Tibial nerve (tissue), 4 donors: Measurements from ENCODE around the gene WNT2B. TPM values are rescaled to one million over a fixed set of nuclear protein-coding genes. Genes with fewer than 3 reads are reported as not detected.
A peak's percentile ranks its signal among the peaks of the same experiment; 100 is the strongest.

Source experiments
- DNase-seq, 2 donors: peaks; one replicate each; pipeline ENCODE4 v3.0.0-alpha.2; 2019; ENCODE audit warnings: low spot score in 2 of 2
- H3K27ac ChIP-seq, 4 donors: fragments of 200-600 bp; sonication (generic) in 3 of 4; one replicate each; pipeline ENCODE4 v1.5.1; 2017 to 2019; ENCODE audit warnings: mild to moderate bottlenecking in 1 of 4
- H3K27me3 ChIP-seq, 2 donors: fragments of 200-600 bp; sonication (generic) in 1 of 2; one replicate each; pipeline versions ENCODE4 v1.5.1 to v1.6.0; 2017 to 2019
- H3K36me3 ChIP-seq, 3 donors: fragments of 200-600 bp; sonication (generic); one replicate each; pipeline ENCODE4 v1.5.1; 2018 to 2019
- H3K4me1 ChIP-seq, 4 donors: fragments of 200-600 bp; sonication (generic) in 3 of 4; one replicate each; pipeline ENCODE4 v1.5.1; 2017 to 2019
- H3K4me3 ChIP-seq, 4 donors: fragments of 200-600 bp; sonication (generic) in 3 of 4; one replicate each; pipeline ENCODE4 v1.5.1; 2017 to 2019; ENCODE audit warnings: mild to moderate bottlenecking in 1 of 4, moderate library complexity in 1 of 4
- H3K9me3 ChIP-seq, 4 donors: fragments of 200-600 bp; sonication (generic) in 3 of 4; one replicate each; pipeline ENCODE4 v1.5.1; 2017 to 2019
- EP300 ChIP-seq, 2 donors: sonication (generic); formaldehyde crosslinking; IDR thresholded peaks; one replicate each; pipeline ENCODE4 v1.6.1; 2017; ENCODE audit warnings: antibody characterized with exemption in 2 of 2, mild to moderate bottlenecking in 1 of 2
- POLR2A ChIP-seq, 2 donors: fragments of 450-650 bp; IDR thresholded peaks; one replicate each; pipeline ENCODE4 v1.6.1; 2017; ENCODE audit warnings: antibody characterized with exemption in 2 of 2, mild to moderate bottlenecking in 2 of 2, moderate library complexity in 2 of 2
- WGBS, 2 donors: methylation state at CpG; one replicate each; pipeline ENCODE4 v1.1.5; 2018; 5-methylcytosine and 5-hydroxymethylcytosine counted together
- total RNA-seq, 4 donors: library from RNA; depleted of rRNA; stranded (reverse); fragments of >200 nt; gene quantifications; one replicate each; pipeline ENCODE4 v1.1.0, GENCODE V29; 2016
- TF ChIP-seq, protein P1 (sequence below), 5 experiments: fragments of 200-600 bp in 3 of 5; fragments of 450-650 bp in 2 of 5; sonication (generic) in 3 of 5; IDR thresholded peaks; one replicate each; pipeline ENCODE4 v1.5.1; 2016 to 2019; ENCODE audit warnings: antibody characterized with exemption in 5 of 5, mild to moderate bottlenecking in 3 of 5, moderate library complexity in 2 of 5

The WNT2B gene
- total RNA-seq, 4 donors from 2014 or later = 3.6 to 12.2 (median 9.7) TPM

GRCh38 chr1:112496290-112496689 lies 12.5 kb upstream of the WNT2B start:
- TF ChIP-seq POLR2A (IDR thresholded peaks at IDR 0.05) = no peak
- TF ChIP-seq, protein P1, sequence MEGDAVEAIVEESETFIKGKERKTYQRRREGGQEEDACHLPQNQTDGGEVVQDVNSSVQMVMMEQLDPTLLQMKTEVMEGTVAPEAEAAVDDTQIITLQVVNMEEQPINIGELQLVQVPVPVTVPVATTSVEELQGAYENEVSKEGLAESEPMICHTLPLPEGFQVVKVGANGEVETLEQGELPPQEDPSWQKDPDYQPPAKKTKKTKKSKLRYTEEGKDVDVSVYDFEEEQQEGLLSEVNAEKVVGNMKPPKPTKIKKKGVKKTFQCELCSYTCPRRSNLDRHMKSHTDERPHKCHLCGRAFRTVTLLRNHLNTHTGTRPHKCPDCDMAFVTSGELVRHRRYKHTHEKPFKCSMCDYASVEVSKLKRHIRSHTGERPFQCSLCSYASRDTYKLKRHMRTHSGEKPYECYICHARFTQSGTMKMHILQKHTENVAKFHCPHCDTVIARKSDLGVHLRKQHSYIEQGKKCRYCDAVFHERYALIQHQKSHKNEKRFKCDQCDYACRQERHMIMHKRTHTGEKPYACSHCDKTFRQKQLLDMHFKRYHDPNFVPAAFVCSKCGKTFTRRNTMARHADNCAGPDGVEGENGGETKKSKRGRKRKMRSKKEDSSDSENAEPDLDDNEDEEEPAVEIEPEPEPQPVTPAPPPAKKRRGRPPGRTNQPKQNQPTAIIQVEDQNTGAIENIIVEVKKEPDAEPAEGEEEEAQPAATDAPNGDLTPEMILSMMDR (IDR thresholded peaks at IDR 0.05) = no peak
- no peak for TF ChIP-seq EP300 (IDR thresholded peaks at IDR 0.05)
- H3K9me3 ChIP-seq = no peaks in the 10 kb centered on the region
- no peaks in the 10 kb centered on the region for H3K36me3 ChIP-seq
- 86% methylated on average over 5 of the region's 5 CpGs for WGBS, 2 donors
- no peaks in the 10 kb centered on the region for H3K4me1 ChIP-seq
- H3K27ac ChIP-seq = no peak overlapping the region
- no peak for DNase-seq
- H3K4me3 ChIP-seq = no peak overlapping the region
- no peaks in the 10 kb centered on the region for H3K27me3 ChIP-seq

GRCh38 chr1:112501810-112502641 lies 6.7 kb upstream of the WNT2B start:
- 7 to 16% methylated on average over 14 to 49 of the region's 65 CpGs for WGBS, 2 donors
- H3K27ac ChIP-seq = peak overlapping the region in 3 of 4 donors; percentile 2 to 78 (median 44)

DNA sequence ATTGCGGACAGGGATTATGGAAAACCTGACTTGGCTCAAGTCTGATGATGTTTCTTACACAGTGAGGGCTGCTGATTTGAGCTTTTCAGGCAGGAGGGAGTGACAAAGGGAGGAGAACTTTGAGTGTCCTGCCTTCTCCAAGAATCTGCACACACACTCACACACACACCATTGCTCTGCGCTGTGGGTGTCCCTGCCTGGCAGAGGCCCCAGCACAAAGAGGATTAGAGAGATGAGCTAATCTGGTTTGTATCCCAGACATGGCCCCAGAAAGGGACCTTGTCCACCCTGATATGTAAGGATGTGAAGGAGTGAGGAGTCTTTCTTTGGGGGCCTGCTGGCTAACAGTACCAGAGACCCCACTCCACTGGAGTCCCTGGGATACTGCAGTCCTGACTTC lies 5.9 kb upstream of the WNT2B start:
- no peaks in the 10 kb centered on the region for H3K9me3 ChIP-seq

More at GRCh38 chr1:112501810-112502641, 6.7 kb upstream of the WNT2B start:
- TF ChIP-seq, protein P1 (IDR thresholded peaks at IDR 0.05) = peak; percentile 63 to 78 (median 72)
- TF ChIP-seq EP300 (IDR thresholded peaks at IDR 0.05) (peak in 1 of 2 donors; percentile 27), POLR2A (IDR thresholded peaks at IDR 0.05) (no peak)
- H3K27me3 ChIP-seq = peaks cover 0 to 27% of the 10 kb centered on the region in 2 donors
- peaks cover 0 to 36% (median 10%) of the 10 kb centered on the region in 4 donors for H3K4me1 ChIP-seq
- H3K4me3 ChIP-seq = peak overlapping the region; percentile 14 to 59 (median 46)
- DNase-seq = peak; percentile 45 to 52
- H3K9me3 ChIP-seq = no peaks in the 10 kb centered on the region
- no peaks in the 10 kb centered on the region for H3K36me3 ChIP-seq

GRCh38 chr1:112504001-112504660 lies 4.6 kb upstream of the WNT2B start:
- WGBS, 2 donors = 58 to 59% methylated on average over 11 of the region's 11 CpGs

More for the DNA sequence above, 5.9 kb upstream of the WNT2B start:
- peak overlapping the region in 2 of 4 donors; percentile 73 to 78 for H3K27ac ChIP-seq
- no peak for TF ChIP-seq EP300 (IDR thresholded peaks at IDR 0.05)
- DNase-seq = no peak
- no peak overlapping the region for H3K4me3 ChIP-seq
- peaks cover 0 to 35% of the 10 kb centered on the region in 2 donors for H3K27me3 ChIP-seq
- WGBS, 2 donors = 51 to 73% methylated on average over 2 of the region's 2 CpGs
- H3K36me3 ChIP-seq = no peaks in the 10 kb centered on the region
- peaks cover 0 to 39% (median 13%) of the 10 kb centered on the region in 4 donors for H3K4me1 ChIP-seq

More at GRCh38 chr1:112504001-112504660, 4.6 kb upstream of the WNT2B start:
- no peak for DNase-seq
- Histone ChIP-seq H3K4me1 (peaks cover 0 to 52% (median 20%) of the 10 kb centered on the region in 4 donors), H3K27me3 (peaks cover 0 to 47% of the 10 kb centered on the region in 2 donors), H3K9me3 (no peaks in the 10 kb centered on the region), H3K36me3 (no peaks in the 10 kb centered on the region), H3K4me3 (no peak overlapping the region), H3K27ac (peak overlapping the region in 2 of 4 donors; percentile 73 to 78)
- TF ChIP-seq POLR2A (IDR thresholded peaks at IDR 0.05) = no peak
- TF ChIP-seq, protein P1 (IDR thresholded peaks at IDR 0.05) = no peak
- TF ChIP-seq EP300 (IDR thresholded peaks at IDR 0.05) = peak in 1 of 2 donors; percentile 20
